HEK293 (cell line): ENCODE results near the gene HNRNPH1.

Source experiments
- CTCF ChIP-seq: fragments of 450-650 bp; formaldehyde crosslinking; IDR thresholded peaks from 2 replicates; pipeline ENCODE4 v1.5.1; 2016; ENCODE audit warnings: missing biosample characterization, missing genetic modification characterization
- ZNF274 ChIP-seq, 2 experiments: fragments of 200-500 bp in 1 of 2; fragments of 450-650 bp in 1 of 2; sonication (Bioruptor generic) in 1 of 2; formaldehyde crosslinking in 1 of 2; IDR thresholded peaks; 2 replicates each; pipeline versions ENCODE4 v1.5.1 to v1.6.1; 2014 to 2016; ENCODE audit warnings: borderline replicate concordance in 1 of 2, inconsistent platforms in 1 of 2, low read length in 1 of 2, missing biosample characterization in 1 of 2, missing genetic modification characterization in 1 of 2
- ZSCAN30 ChIP-seq: fragments of 450-650 bp; IDR thresholded peaks from 2 replicates; pipeline ENCODE4 v1.5.1; 2018; ENCODE audit warnings: missing biosample characterization, mild to moderate bottlenecking, missing genetic modification characterization, moderate library complexity

GRCh38 chr5:179648410-179648809 lies 24.9 kb upstream of the HNRNPH1 start:
- no peak for TF ChIP-seq CTCF (tag by site-specific recombination)
- no peak for TF ChIP-seq ZSCAN30 (tag by site-specific recombination)
- TF ChIP-seq ZNF274 (IDR thresholded peaks at IDR 0.05; ENCODE audit: low read length), result no peak
- no peak for TF ChIP-seq ZNF274 (tag by site-specific recombination; IDR thresholded peaks at IDR 0.05; ENCODE audit: borderline replicate concordance)
